Transverse colon (tissue), 4 donors: ENCODE results near the gene DRC7. TPM values are rescaled to one million over a fixed set of nuclear protein-coding genes. Genes with fewer than 3 reads are reported as not detected.

Experiments
- DNase-seq: peaks from one replicate; pipeline ENCODE4 v3.0.0-alpha.2; 2019
- H3K27ac ChIP-seq, 4 donors: fragments of 200-600 bp; sonication (generic); 2 replicates each; pipeline ENCODE4 v1.5.1; 2016 to 2018; ENCODE audit warnings: inconsistent platforms in 4 of 4
- H3K27me3 ChIP-seq: fragments of 200-600 bp; sonication (generic); 2 replicates; pipeline ENCODE4 v1.5.1; 2017; ENCODE audit warnings: inconsistent platforms
- H3K36me3 ChIP-seq, 4 donors: fragments of 200-600 bp; sonication (generic); 2 replicates each; pipeline ENCODE4 v1.5.1; 2017 to 2019; ENCODE audit warnings: inconsistent platforms in 4 of 4
- H3K4me1 ChIP-seq, 4 donors: fragments of 200-600 bp; sonication (generic); 2 replicates each; pipeline ENCODE4 v1.5.1; 2017 to 2020; ENCODE audit warnings: inconsistent platforms in 4 of 4
- H3K4me3 ChIP-seq, 4 donors: fragments of 200-600 bp; sonication (generic); 1 replicate in 1 of 4; 2 replicates in 3 of 4; pipeline versions ENCODE4 v1.5.1 to v1.6.1; 2017 to 2019; ENCODE audit warnings: inconsistent platforms in 4 of 4
- H3K9me3 ChIP-seq, 2 donors: fragments of 200-600 bp; sonication (generic); 2 replicates each; pipeline ENCODE4 v1.5.1; 2017 to 2019; ENCODE audit warnings: inconsistent platforms in 2 of 2
- EP300 ChIP-seq: sonication (generic); formaldehyde crosslinking; IDR thresholded peaks from one replicate; pipeline ENCODE4 v1.6.1; 2017; ENCODE audit warnings: antibody characterized with exemption, low read depth
- POLR2A ChIP-seq: fragments of 450-650 bp; IDR thresholded peaks from one replicate; pipeline ENCODE4 v1.6.1; 2016; ENCODE audit warnings: antibody characterized with exemption, mild to moderate bottlenecking, moderate library complexity
- POLR2AphosphoS5 ChIP-seq, 3 donors: sonication (generic); formaldehyde crosslinking; IDR thresholded peaks; one replicate each; pipeline ENCODE4 v1.6.1; 2016; ENCODE audit warnings: antibody characterized with exemption in 3 of 3
- WGBS, 2 donors: methylation state at CpG; one replicate each; pipeline ENCODE4 v1.1.5; 2018; ENCODE audit warnings: low coverage in 1 of 2; 5-methylcytosine and 5-hydroxymethylcytosine counted together
- in situ Hi-C, 4 donors: fragments of 200-750 bp; cut with MboI; loops; one replicate each; pipeline versions ENCODE4 v1.15.0 to v1.15.1; 2017; ENCODE audit warnings: low sequenced_read_pairs in 3 of 4, low pct_ligation_motif_present in 1 of 4, low pct_unique_long_range_greater_than_20kb in 1 of 4
- intact Hi-C: fragments of 100-400 bp; cut with DNase I; formaldehyde crosslinking; loops from one replicate; pipeline ENCODE4 v1.15.1; 2023; ENCODE audit warnings: low total_unique reads
- total RNA-seq, 4 donors: library from RNA; depleted of rRNA; stranded (reverse); fragments of >200 nt; gene quantifications; one replicate each; pipeline ENCODE4 v1.1.0, GENCODE V29; 2016
- TF ChIP-seq, protein P1 (sequence below), 5 experiments: fragments of 200-600 bp in 3 of 5; fragments of 450-650 bp in 2 of 5; sonication (generic) in 3 of 5; IDR thresholded peaks; 1 replicate in 2 of 5; 2 replicates in 3 of 5; pipeline ENCODE4 v1.5.1; 2016 to 2017; ENCODE audit warnings: antibody characterized with exemption in 5 of 5, inconsistent platforms in 3 of 5, mild to moderate bottlenecking in 2 of 5, moderate library complexity in 1 of 5

DRC7 gene
- total RNA-seq, 4 donors from 2014 or later = not detected

DNA sequence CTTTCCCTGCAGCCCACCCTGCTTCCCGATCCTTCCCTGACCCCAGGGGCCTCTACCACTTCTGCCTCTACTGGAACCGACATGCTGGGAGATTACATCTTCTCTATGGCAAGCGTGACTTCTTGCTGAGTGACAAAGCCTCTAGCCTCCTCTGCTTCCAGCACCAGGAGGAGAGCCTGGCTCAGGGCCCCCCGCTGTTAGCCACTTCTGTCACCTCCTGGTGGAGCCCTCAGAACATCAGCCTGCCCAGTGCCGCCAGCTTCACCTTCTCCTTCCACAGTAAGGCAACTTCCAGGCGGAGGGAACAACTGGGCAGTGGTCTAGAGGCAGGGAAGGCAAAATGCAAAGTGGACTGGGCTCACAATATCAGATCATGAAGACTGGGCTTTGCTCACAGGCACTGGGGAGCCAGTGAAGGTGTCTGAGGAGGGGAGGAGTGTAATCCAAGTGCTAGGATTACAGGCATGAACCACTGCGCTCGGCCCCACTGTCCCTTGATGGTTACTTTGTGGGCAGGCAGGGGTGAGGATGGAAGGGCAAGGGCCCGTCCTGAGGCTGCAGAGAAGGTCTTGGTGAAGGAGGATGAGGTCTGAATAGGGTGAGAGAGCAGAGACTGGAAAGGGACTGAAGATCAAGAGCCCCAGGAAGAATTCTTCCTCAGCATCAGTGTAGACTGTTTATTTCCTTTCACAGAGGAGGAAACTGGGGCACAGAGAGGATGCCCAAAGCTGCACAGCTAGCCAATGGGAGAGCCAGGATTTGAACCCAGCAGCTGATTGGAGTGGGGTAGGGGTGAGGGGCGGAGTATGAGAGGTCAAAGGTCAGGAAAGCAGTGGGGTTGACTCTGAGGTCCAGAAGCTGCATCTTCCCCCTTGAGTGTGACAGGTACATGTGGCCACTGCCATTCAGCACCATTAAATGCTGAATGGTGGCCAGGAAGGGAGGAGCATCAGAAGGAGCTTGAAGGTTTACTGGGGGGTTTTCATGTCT, 43.0 kb upstream of the DRC7 start:
- no peak overlapping the region for H3K27ac ChIP-seq
- no peaks in the 10 kb centered on the region for H3K36me3 ChIP-seq
- in situ Hi-C loops (loop anchor here in 1 of 4 donors (10.0 kb wide), 1 partner anchor 57 kb away; no protein-coding TSS in a partner anchor), intact Hi-C loops (no loop called here)
- H3K27me3 ChIP-seq = no peaks in the 10 kb centered on the region
- H3K4me3 ChIP-seq = no peak overlapping the region
- H3K9me3 ChIP-seq = no peaks in the 10 kb centered on the region
- no peak for TF ChIP-seq POLR2AphosphoS5 (IDR thresholded peaks at IDR 0.05)
- TF ChIP-seq, protein P1, sequence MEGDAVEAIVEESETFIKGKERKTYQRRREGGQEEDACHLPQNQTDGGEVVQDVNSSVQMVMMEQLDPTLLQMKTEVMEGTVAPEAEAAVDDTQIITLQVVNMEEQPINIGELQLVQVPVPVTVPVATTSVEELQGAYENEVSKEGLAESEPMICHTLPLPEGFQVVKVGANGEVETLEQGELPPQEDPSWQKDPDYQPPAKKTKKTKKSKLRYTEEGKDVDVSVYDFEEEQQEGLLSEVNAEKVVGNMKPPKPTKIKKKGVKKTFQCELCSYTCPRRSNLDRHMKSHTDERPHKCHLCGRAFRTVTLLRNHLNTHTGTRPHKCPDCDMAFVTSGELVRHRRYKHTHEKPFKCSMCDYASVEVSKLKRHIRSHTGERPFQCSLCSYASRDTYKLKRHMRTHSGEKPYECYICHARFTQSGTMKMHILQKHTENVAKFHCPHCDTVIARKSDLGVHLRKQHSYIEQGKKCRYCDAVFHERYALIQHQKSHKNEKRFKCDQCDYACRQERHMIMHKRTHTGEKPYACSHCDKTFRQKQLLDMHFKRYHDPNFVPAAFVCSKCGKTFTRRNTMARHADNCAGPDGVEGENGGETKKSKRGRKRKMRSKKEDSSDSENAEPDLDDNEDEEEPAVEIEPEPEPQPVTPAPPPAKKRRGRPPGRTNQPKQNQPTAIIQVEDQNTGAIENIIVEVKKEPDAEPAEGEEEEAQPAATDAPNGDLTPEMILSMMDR (IDR thresholded peaks at IDR 0.05) = no peak
- TF ChIP-seq POLR2A = no peak
- no peak for TF ChIP-seq EP300
- WGBS, 2 donors = 87 to 100% methylated on average over 1 to 10 of the region's 10 CpGs
- no peaks in the 10 kb centered on the region for H3K4me1 ChIP-seq
- no peak for DNase-seq

DNA sequence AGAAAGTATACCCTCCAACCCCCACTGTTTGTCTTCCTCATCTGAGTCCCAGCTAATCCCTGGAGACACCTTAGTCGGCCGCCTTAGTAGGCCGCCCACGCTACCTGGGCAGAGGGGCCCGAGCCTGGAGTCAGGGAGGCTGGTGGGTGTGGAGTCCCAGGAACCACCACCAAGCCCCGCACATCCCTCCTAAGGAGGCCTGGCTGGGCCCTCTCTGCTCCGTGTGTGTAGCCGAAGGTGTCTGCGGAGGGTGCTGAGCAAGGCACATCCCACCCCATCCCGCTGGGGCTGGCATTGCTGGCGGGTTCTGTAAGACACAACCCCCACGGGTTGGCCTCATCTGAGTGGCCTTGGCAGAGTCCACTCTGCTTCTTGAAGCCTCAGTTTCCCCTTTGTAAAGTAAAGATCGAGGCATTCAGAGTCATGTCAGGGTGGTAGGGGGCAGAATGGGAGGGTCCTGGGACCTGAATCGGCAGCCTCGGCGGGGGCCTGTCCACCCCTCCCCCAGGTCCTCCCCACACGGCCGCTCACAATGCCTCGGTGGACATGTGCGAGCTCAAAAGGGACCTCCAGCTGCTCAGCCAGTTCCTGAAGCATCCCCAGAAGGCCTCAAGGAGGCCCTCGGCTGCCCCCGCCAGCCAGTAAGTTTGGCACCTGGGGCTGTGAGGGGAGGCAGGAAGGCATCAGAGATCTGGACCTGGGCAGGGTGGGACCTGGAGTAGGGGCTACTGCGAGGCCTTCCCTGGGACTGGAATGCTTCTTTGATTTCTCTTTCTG, 41.7 kb upstream of the DRC7 start:
- in situ Hi-C loops = loop anchor here in 1 of 4 donors (10.0 kb wide), 1 partner anchor 58 kb away; no protein-coding TSS in a partner anchor

DNA sequence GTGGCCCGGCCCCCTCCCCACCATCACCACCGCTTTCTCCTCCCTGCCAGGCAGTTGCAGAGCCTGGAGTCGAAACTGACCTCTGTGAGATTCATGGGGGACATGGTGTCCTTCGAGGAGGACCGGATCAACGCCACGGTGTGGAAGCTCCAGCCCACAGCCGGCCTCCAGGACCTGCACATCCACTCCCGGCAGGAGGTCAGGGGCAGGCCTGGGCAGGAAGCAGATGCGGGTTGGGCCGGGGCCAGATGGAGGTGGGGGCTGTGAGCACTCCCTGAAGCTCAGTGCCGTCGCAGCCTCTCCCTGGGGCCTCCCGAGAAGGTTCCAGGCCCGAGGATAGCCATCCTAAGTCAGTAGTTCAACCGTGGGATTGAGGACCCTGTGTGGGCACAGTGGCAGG, 40.7 kb upstream of the DRC7 start:
- no peaks in the 10 kb centered on the region for H3K4me1 ChIP-seq
- no peaks in the 10 kb centered on the region for H3K27me3 ChIP-seq
- H3K4me3 ChIP-seq = no peak overlapping the region
- DNase-seq = no peak
- no peaks in the 10 kb centered on the region for H3K36me3 ChIP-seq
- TF ChIP-seq POLR2AphosphoS5 (IDR thresholded peaks at IDR 0.05) = no peak
- TF ChIP-seq, protein P1 (IDR thresholded peaks at IDR 0.05) = no peak
- TF ChIP-seq POLR2A = no peak
- TF ChIP-seq EP300 = no peak
- intact Hi-C loops (no loop called here), in situ Hi-C loops (loop anchor here in 1 of 4 donors (10.0 kb wide), 1 partner anchor 59 kb away; no protein-coding TSS in a partner anchor)
- no peaks in the 10 kb centered on the region for H3K9me3 ChIP-seq
- 77% methylated on average over 16 of the region's 16 CpGs; no CpG with 5 or more reads in 1 of the 2 donors for WGBS, 2 donors
- H3K27ac ChIP-seq = no peak overlapping the region

More for the DNA sequence above, 41.7 kb upstream of the DRC7 start:
- Histone ChIP-seq H3K9me3 (no peaks in the 10 kb centered on the region), H3K4me1 (no peaks in the 10 kb centered on the region), H3K27ac (no peak overlapping the region), H3K36me3 (no peaks in the 10 kb centered on the region), H3K4me3 (no peak overlapping the region), H3K27me3 (no peaks in the 10 kb centered on the region)
- no peak for DNase-seq
- intact Hi-C loops = no loop called here
- TF ChIP-seq POLR2AphosphoS5 (IDR thresholded peaks at IDR 0.05) = no peak
- TF ChIP-seq, protein P1 (IDR thresholded peaks at IDR 0.05) = no peak
- TF ChIP-seq POLR2A = no peak
- no peak for TF ChIP-seq EP300
- WGBS, 2 donors = 90% methylated on average over 22 of the region's 23 CpGs; no CpG with 5 or more reads in 1 of the 2 donors
